Endothelial cell of umbilical vein (primary cell): ENCODE data around the gene CTIF. TPM values are rescaled to one million over a fixed set of nuclear protein-coding genes. Genes with fewer than 3 reads are reported as not detected.

Source experiments
- BruUV-seq: library from RNA; stranded (reverse); fragments of 400-500 nt; replicated peaks from 2 replicates; lab custom pipeline; 2021; lab: Mats Ljungman, UMichigan
- CTCF ChIA-PET: fragments of 300-600, 350-600 bp; sonication (Branson Sonifier 250); formaldehyde crosslinking; loops from one replicate; lab custom pipeline; 2021; ENCODE audit warnings: antibody characterized with exemption, inconsistent platforms; lab: Charles Lee
- POLR2A ChIA-PET: fragments of 300-600, 350-600 bp; sonication (Branson Sonifier 250); formaldehyde crosslinking; loops from one replicate; lab custom pipeline; 2021; ENCODE audit warnings: antibody characterized with exemption, inconsistent platforms; lab: Charles Lee
- DNase-seq: peaks from one replicate; pipeline ENCODE4 v3.0.0-alpha.2; 2011; ENCODE audit warnings: low read depth, low spot score
- FAIRE-seq: peaks from 2 replicates; lab custom pipeline; 2011; peaks lifted over from hg19 to GRCh38; lab: Jason Lieb, UNC
- H2AFZ ChIP-seq: 2 replicates; pipeline ENCODE4 v1.6.0; 2012; ENCODE audit warnings: low read depth, low read length, control low read depth, inconsistent platforms
- H3K27ac ChIP-seq: 2 replicates; pipeline ENCODE4 v1.5.1; 2011; ENCODE audit warnings: low read depth, mild to moderate bottlenecking, control low read depth, low read length, moderate library complexity; ENCODE audit not compliant: insufficient read depth
- H3K27me3 ChIP-seq, 2 experiments: 2 replicates each; pipeline versions ENCODE4 v1.6.0 to v1.6.1; 2011; ENCODE audit warnings: low read length in 2 of 2, mixed read lengths in 1 of 2; ENCODE audit not compliant: control insufficient read depth in 2 of 2, insufficient read depth in 2 of 2
- H3K36me3 ChIP-seq, 2 experiments: 2 replicates in 1 of 2; 3 replicates in 1 of 2; pipeline ENCODE4 v1.5.1; 2011; ENCODE audit warnings: low read length in 2 of 2, mild to moderate bottlenecking in 1 of 2, moderate library complexity in 1 of 2; ENCODE audit not compliant: control insufficient read depth in 2 of 2, insufficient read depth in 2 of 2; ENCODE audit errors: extremely low read depth in 1 of 2
- H3K4me1 ChIP-seq: 3 replicates; pipeline ENCODE4 v1.5.1; 2011; ENCODE audit warnings: mild to moderate bottlenecking, low read length; ENCODE audit not compliant: control insufficient read depth, insufficient read depth; ENCODE audit errors: extremely low read depth
- H3K4me2 ChIP-seq: 2 replicates; pipeline ENCODE4 v1.6.1; 2011; ENCODE audit warnings: low read length, control low read depth, mixed read lengths; ENCODE audit not compliant: insufficient read depth
- H3K4me3 ChIP-seq, 3 experiments: fragments of 200-600 bp in 1 of 3; sonication (generic), shearing (Covaris generic) in 1 of 3; replicated peaks in 1 of 3; 2 replicates each; pipeline ENCODE4 v1.5.1; 2011 to 2016; ENCODE audit warnings: control low read depth in 3 of 3, low read length in 3 of 3, mild to moderate bottlenecking in 2 of 3, inconsistent platforms in 1 of 3, low read depth in 1 of 3, moderate library complexity in 1 of 3; ENCODE audit not compliant: insufficient read depth in 1 of 3
- H3K79me2 ChIP-seq: 2 replicates; pipeline ENCODE4 v1.6.0; 2012; ENCODE audit warnings: low read length, inconsistent platforms; ENCODE audit not compliant: control insufficient read depth, insufficient read depth
- H3K9ac ChIP-seq: replicated peaks from 2 replicates; pipeline ENCODE3; 2011; ENCODE audit warnings: low read length, control low read depth; ENCODE audit not compliant: insufficient read depth; ENCODE audit errors: extremely low read depth
- H3K9me1 ChIP-seq: replicated peaks from 3 replicates; pipeline ENCODE4 v1.6.0; 2011; ENCODE audit warnings: mild to moderate bottlenecking, low read length; ENCODE audit not compliant: control insufficient read depth, insufficient read depth; ENCODE audit errors: extremely low read depth
- H3K9me3 ChIP-seq: replicated peaks from 2 replicates; pipeline ENCODE4 v1.5.1; 2012; ENCODE audit warnings: low read length, inconsistent platforms; ENCODE audit not compliant: control insufficient read depth, insufficient read depth
- H4K20me1 ChIP-seq: replicated peaks from 2 replicates; pipeline ENCODE3; 2011; ENCODE audit warnings: mild to moderate bottlenecking, low read length; ENCODE audit not compliant: control insufficient read depth, insufficient read depth; ENCODE audit errors: extremely low read depth
- CTCF ChIP-seq, 2 donors: IDR thresholded peaks; 1 replicate in 1 of 2; 2 replicates in 1 of 2; pipeline ENCODE4 v1.5.1; 2011; ENCODE audit warnings: low read length in 2 of 2, mild to moderate bottlenecking in 2 of 2, moderate library complexity in 2 of 2, control low read depth in 1 of 2, inconsistent platforms in 1 of 2, low read depth in 1 of 2; ENCODE audit not compliant: insufficient read depth in 1 of 2; ENCODE audit errors: extremely low read depth in 1 of 2
- EZH2 ChIP-seq: IDR thresholded peaks from 2 replicates; pipeline ENCODE4 v1.6.1; 2012; ENCODE audit warnings: borderline replicate concordance, low read depth, mild to moderate bottlenecking, moderate library complexity, low read length, inconsistent platforms; ENCODE audit not compliant: severe bottlenecking
- FOS ChIP-seq: IDR thresholded peaks from 2 replicates; pipeline ENCODE4 v1.6.1; 2011; ENCODE audit warnings: mild to moderate bottlenecking, low read length, moderate library complexity, borderline replicate concordance; ENCODE audit not compliant: insufficient read depth
- GATA2 ChIP-seq: IDR thresholded peaks from 2 replicates; pipeline ENCODE4 v1.7.0; 2011; ENCODE audit warnings: low read depth, mild to moderate bottlenecking, moderate library complexity, mixed read lengths, low read length; ENCODE audit not compliant: insufficient read length, insufficient read depth
- JUN ChIP-seq: IDR thresholded peaks from 2 replicates; pipeline ENCODE4 v1.6.1; 2011; ENCODE audit warnings: borderline replicate concordance, low read depth; ENCODE audit not compliant: insufficient read length, insufficient read depth
- MAX ChIP-seq: IDR thresholded peaks from 2 replicates; pipeline ENCODE4 v1.6.1; 2011; ENCODE audit not compliant: insufficient read depth, insufficient read length
- MYC ChIP-seq: IDR thresholded peaks from one replicate; pipeline ENCODE4 v1.6.1; 2011; ENCODE audit warnings: mild to moderate bottlenecking, low read depth, low read length
- POLR2A ChIP-seq: IDR thresholded peaks from 2 replicates; pipeline ENCODE4 v1.6.1; 2012; ENCODE audit warnings: low read depth, mild to moderate bottlenecking, control low read depth, low read length
- POLR2AphosphoS5 ChIP-seq: IDR thresholded peaks from 2 replicates; pipeline ENCODE4 v1.6.1; 2012; ENCODE audit warnings: low read depth, mild to moderate bottlenecking, control low read depth, low read length, moderate library complexity; ENCODE audit not compliant: insufficient read depth
- dilution Hi-C: fragments of 300-500 bp; cut with MboI; formaldehyde crosslinking; loops from one replicate; pipeline ENCODE4 v1.15.0; 2019; ENCODE audit warnings: low sequenced_read_pairs; ENCODE audit not compliant: extremely low pct_ligation_motif_present
- intact Hi-C: fragments of 100-400 bp; cut with micrococcal nuclease; formaldehyde crosslinking; loops from one replicate; pipeline ENCODE4 v1.10.0; 2022
- polyA plus RNA-seq, 4 experiments: library from polyadenylated mRNA; depleted of rRNA in 3 of 4; stranded (reverse) in 3 of 4; unstranded in 1 of 4; fragments of >200 nt; gene quantifications; 2 replicates each; pipeline versions ENCODE4 v1.2.1 to v1.2.3, GENCODE V29; 2011 to 2012; ENCODE audit warnings: missing spikeins in 1 of 4
- total RNA-seq: library from RNA; stranded (reverse); gene quantifications from 2 replicates; pipeline ENCODE4 v1.2.3, GENCODE V29; 2021

CTIF gene
- total and polyA plus RNA-seq, 2 donors (not counting 3 experiments of a cell fraction or from before 2014, with no cell fraction given) = 20.9 to 57.7 TPM

- DNase-seq = no peak
- Histone ChIP-seq H3K79me2 (no peaks in the 10 kb centered on the region), H3K36me3 (no peaks in the 10 kb centered on the region), H2AFZ (no peak overlapping the region), H3K9me3 (no peaks in the 10 kb centered on the region), H3K4me2 (no peak overlapping the region), H3K27me3 (no peaks in the 10 kb centered on the region), H3K9ac (no peak overlapping the region), H4K20me1 (peaks cover 2% of the 10 kb centered on the region), H3K27ac (no peak overlapping the region), H3K9me1 (no peaks in the 10 kb centered on the region), H3K4me3 (no peak overlapping the region), H3K4me1 (no peaks in the 10 kb centered on the region)
- ChIA-PET POLR2A (no interaction called here), CTCF (interaction anchor here (1.2 kb wide), 1 partner anchor 138 kb away, joined by 3 read pairs; no protein-coding TSS in a partner anchor)
- no peak for FAIRE-seq
- intact Hi-C loops = no loop called here
- TF ChIP-seq EZH2 (no peak), FOS (no peak), MYC (no peak), MAX (no peak), JUN (no peak)
- no TSS peak for BruUV-seq
- dilution Hi-C loops = no loop called here
Measured at GRCh38 chr18:48613589-48614404, 75.0 kb downstream of the CTIF start.

- ChIA-PET POLR2A (no interaction called here), CTCF (no interaction called here)
- Histone ChIP-seq H3K9ac (no peak overlapping the region), H4K20me1 (peaks cover 2% of the 10 kb centered on the region), H3K27me3 (no peaks in the 10 kb centered on the region), H3K4me1 (no peaks in the 10 kb centered on the region), H3K36me3 (peaks cover 0 to 3% of the 10 kb centered on the region in 2 experiments), H3K27ac (no peak overlapping the region), H3K9me3 (no peaks in the 10 kb centered on the region), H3K9me1 (no peaks in the 10 kb centered on the region), H3K79me2 (no peaks in the 10 kb centered on the region), H2AFZ (no peak overlapping the region), H3K4me2 (no peak overlapping the region), H3K4me3 (no peak overlapping the region)
- BruUV-seq = no TSS peak
- dilution Hi-C loops (no loop called here), intact Hi-C loops (no loop called here)
- FAIRE-seq = no peak
- no peak for DNase-seq
- no peak for TF ChIP-seq POLR2A
- no peak for TF ChIP-seq JUN
- no peak for TF ChIP-seq GATA2
- TF ChIP-seq MAX = no peak
- TF ChIP-seq MYC = no peak
- TF ChIP-seq CTCF (IDR thresholded peaks at IDR 0.05; ENCODE audit: extremely low read depth in 1 of 2, insufficient read depth in 1 of 2, low read depth in 1 of 2, low read length in 2 of 2) = no peak
- TF ChIP-seq POLR2AphosphoS5 = no peak
- no peak for TF ChIP-seq EZH2
- no peak for TF ChIP-seq FOS
Measured at GRCh38 chr18:48615566-48616401, 77.0 kb downstream of the CTIF start.
